IMR-90 (cell line): Measurements from ENCODE around the gene BRAF.

Experiments used
- CEBPB ChIP-seq: IDR thresholded peaks from 2 replicates; pipeline ENCODE4 v1.6.1; 2012; ENCODE audit warnings: low read depth, low read length, improper control_type of control experiment
- FOS ChIP-seq: fragments of 150-350 bp; IDR thresholded peaks from 2 replicates; pipeline ENCODE4 v1.6.1; 2016; ENCODE audit warnings: low read depth, low read length
- POLR2A ChIP-seq: IDR thresholded peaks from 2 replicates; pipeline ENCODE4 v1.6.1; 2012; ENCODE audit warnings: mild to moderate bottlenecking, low read depth, low read length
- RFX5 ChIP-seq: IDR thresholded peaks from 2 replicates; pipeline ENCODE4 v1.8.0; 2012; ENCODE audit warnings: low read depth, mild to moderate bottlenecking, low read length, moderate library complexity
- TF ChIP-seq, protein P1 (sequence below): conservative IDR thresholded peaks from 2 replicates; pipeline ENCODE4 v1.5.1; 2012; ENCODE audit warnings: mild to moderate bottlenecking, low read depth, low read length, improper control_type of control experiment

DNA sequence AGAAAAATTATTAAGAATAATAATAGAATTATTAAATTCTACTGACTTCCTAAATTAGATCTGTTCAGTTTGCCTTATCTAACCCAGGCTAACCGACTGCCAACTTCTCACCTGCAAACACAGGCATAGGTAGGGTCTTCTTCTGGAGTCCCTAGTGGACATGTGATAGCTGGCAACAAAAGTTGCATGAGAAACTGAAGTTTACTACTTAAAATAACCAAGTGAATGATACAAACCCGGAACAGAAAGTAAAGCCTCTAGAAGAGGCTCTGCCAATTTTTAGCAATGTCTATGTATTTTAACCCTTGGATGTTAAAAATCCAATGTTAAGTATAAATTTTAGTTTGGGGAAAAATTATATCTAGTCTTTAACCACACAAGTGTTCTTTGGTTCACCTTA lies 190.6 kb downstream of the BRAF start:
- TF ChIP-seq POLR2A (no peak), RFX5 (no peak), FOS (no peak), CEBPB (no peak)
- TF ChIP-seq, protein P1, sequence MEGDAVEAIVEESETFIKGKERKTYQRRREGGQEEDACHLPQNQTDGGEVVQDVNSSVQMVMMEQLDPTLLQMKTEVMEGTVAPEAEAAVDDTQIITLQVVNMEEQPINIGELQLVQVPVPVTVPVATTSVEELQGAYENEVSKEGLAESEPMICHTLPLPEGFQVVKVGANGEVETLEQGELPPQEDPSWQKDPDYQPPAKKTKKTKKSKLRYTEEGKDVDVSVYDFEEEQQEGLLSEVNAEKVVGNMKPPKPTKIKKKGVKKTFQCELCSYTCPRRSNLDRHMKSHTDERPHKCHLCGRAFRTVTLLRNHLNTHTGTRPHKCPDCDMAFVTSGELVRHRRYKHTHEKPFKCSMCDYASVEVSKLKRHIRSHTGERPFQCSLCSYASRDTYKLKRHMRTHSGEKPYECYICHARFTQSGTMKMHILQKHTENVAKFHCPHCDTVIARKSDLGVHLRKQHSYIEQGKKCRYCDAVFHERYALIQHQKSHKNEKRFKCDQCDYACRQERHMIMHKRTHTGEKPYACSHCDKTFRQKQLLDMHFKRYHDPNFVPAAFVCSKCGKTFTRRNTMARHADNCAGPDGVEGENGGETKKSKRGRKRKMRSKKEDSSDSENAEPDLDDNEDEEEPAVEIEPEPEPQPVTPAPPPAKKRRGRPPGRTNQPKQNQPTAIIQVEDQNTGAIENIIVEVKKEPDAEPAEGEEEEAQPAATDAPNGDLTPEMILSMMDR, result no peak
